ENCODE measurements around the gene TRIM28.

GRCh38 chr19:58551123-58551497 is 7.2 kb downstream of the TRIM28 start:
- TF ChIP-seq, protein P1, sequence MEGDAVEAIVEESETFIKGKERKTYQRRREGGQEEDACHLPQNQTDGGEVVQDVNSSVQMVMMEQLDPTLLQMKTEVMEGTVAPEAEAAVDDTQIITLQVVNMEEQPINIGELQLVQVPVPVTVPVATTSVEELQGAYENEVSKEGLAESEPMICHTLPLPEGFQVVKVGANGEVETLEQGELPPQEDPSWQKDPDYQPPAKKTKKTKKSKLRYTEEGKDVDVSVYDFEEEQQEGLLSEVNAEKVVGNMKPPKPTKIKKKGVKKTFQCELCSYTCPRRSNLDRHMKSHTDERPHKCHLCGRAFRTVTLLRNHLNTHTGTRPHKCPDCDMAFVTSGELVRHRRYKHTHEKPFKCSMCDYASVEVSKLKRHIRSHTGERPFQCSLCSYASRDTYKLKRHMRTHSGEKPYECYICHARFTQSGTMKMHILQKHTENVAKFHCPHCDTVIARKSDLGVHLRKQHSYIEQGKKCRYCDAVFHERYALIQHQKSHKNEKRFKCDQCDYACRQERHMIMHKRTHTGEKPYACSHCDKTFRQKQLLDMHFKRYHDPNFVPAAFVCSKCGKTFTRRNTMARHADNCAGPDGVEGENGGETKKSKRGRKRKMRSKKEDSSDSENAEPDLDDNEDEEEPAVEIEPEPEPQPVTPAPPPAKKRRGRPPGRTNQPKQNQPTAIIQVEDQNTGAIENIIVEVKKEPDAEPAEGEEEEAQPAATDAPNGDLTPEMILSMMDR (IDR thresholded peaks at IDR 0.05) = no peak
- no peak for TF ChIP-seq MXD4 (CRISPR knock-in tag; IDR thresholded peaks at IDR 0.05; ENCODE audit: borderline replicate concordance)
